Stimulated activated naive CD8-positive, alpha-beta T cell treated with anti-CD3 and anti-CD28 coated beads, Interleukin-15, amount 100 ng/mL, for 72 hours (primary cell): Measurements from ENCODE around the gene USP7.

Source experiments
- ATAC-seq: fragments of 150-1000 bp; cut with Tn5 transposase; 2 replicates; pipeline ENCODE4 v1.10.0; 2021; ENCODE audit warnings: mild to moderate bottlenecking, moderate library complexity
- DNase-seq, 2 donors: peaks; one replicate each; pipeline ENCODE4 v3.0.0; 2021 to 2022
- H3K27ac Mint-ChIP-seq, 2 donors: one replicate each; pipeline ENCODE4 v1.8.0; 2022; ENCODE audit warnings: mild to moderate bottlenecking in 2 of 2, mixed read lengths in 2 of 2, moderate library complexity in 2 of 2
- H3K27me3 Mint-ChIP-seq: one replicate; pipeline ENCODE4 v1.8.0; 2022; ENCODE audit warnings: mixed read lengths
- H3K4me1 Mint-ChIP-seq: one replicate; pipeline ENCODE4 v1.8.0; 2022; ENCODE audit warnings: mild to moderate bottlenecking, mixed read lengths
- H3K4me3 Mint-ChIP-seq, 2 donors: one replicate each; pipeline ENCODE4 v1.8.0; 2022; ENCODE audit warnings: mild to moderate bottlenecking in 2 of 2, mixed read lengths in 2 of 2, moderate library complexity in 1 of 2
- H3K9me3 Mint-ChIP-seq, 2 donors: one replicate each; pipeline ENCODE4 v1.8.0; 2022; ENCODE audit warnings: mixed read lengths in 2 of 2

The USP7 gene

GRCh38 chr16:8864480-8865110 is 99.1 kb downstream of the USP7 start:
- no peak for DNase-seq
- Mint-ChIP-seq H3K27me3 (no peaks in the 10 kb centered on the region), H3K4me3 (peak overlapping the region in 1 of 2 donors; percentile 31), H3K27ac (no peak overlapping the region), H3K9me3 (no peaks in the 10 kb centered on the region), H3K4me1 (peaks cover 75% of the 10 kb centered on the region)
- no peak for ATAC-seq

- no peaks in the 10 kb centered on the region for H3K27me3 Mint-ChIP-seq
- no peak for ATAC-seq
- DNase-seq, result no peak
- H3K4me3 Mint-ChIP-seq, result no peak overlapping the region
- H3K9me3 Mint-ChIP-seq, result no peaks in the 10 kb centered on the region
- H3K4me1 Mint-ChIP-seq, result peaks cover 69% of the 10 kb centered on the region
- peak overlapping the region in 1 of 2 donors; percentile 27 for H3K27ac Mint-ChIP-seq
Measured at GRCh38 chr16:8863594-8864424, 99.9 kb downstream of the USP7 start.

GRCh38 chr16:8862309-8863130 is 101.2 kb downstream of the USP7 start:
- DNase-seq, result no peak
- no peak overlapping the region for H3K4me3 Mint-ChIP-seq
- ATAC-seq, result no peak
- H3K27me3 Mint-ChIP-seq, result no peaks in the 10 kb centered on the region
- H3K27ac Mint-ChIP-seq, result peak overlapping the region in 1 of 2 donors; percentile 59
- no peaks in the 10 kb centered on the region for H3K9me3 Mint-ChIP-seq
- H3K4me1 Mint-ChIP-seq, result peaks cover 74% of the 10 kb centered on the region

GRCh38 chr16:8861563-8862308 is 102.0 kb downstream of the USP7 start:
- no peaks in the 10 kb centered on the region for H3K27me3 Mint-ChIP-seq
- peaks cover 75% of the 10 kb centered on the region for H3K4me1 Mint-ChIP-seq
- peak overlapping the region in 1 of 2 donors; percentile 94 for H3K27ac Mint-ChIP-seq
- no peak for DNase-seq
- ATAC-seq, result no peak
- no peak overlapping the region for H3K4me3 Mint-ChIP-seq
- H3K9me3 Mint-ChIP-seq, result no peaks in the 10 kb centered on the region

GRCh38 chr16:8859913-8860881 is 103.5 kb downstream of the USP7 start:
- no peaks in the 10 kb centered on the region for H3K27me3 Mint-ChIP-seq
- DNase-seq (no peak), ATAC-seq (no peak)
- no peak overlapping the region for H3K4me3 Mint-ChIP-seq
- H3K4me1 Mint-ChIP-seq, result peaks cover 73% of the 10 kb centered on the region
- H3K9me3 Mint-ChIP-seq, result no peaks in the 10 kb centered on the region
- peak overlapping the region in 1 of 2 donors; percentile 94 for H3K27ac Mint-ChIP-seq

GRCh38 chr16:8858994-8859912 is 104.5 kb downstream of the USP7 start:
- Mint-ChIP-seq H3K9me3 (no peaks in the 10 kb centered on the region), H3K27ac (peak overlapping the region in 1 of 2 donors; percentile 94), H3K4me1 (peaks cover 70% of the 10 kb centered on the region), H3K27me3 (no peaks in the 10 kb centered on the region), H3K4me3 (no peak overlapping the region)
- ATAC-seq (no peak), DNase-seq (no peak)

GRCh38 chr16:8855972-8856371 is 107.7 kb downstream of the USP7 start:
- no peaks in the 10 kb centered on the region for H3K27me3 Mint-ChIP-seq
- H3K4me1 Mint-ChIP-seq, result peaks cover 47% of the 10 kb centered on the region
- no peaks in the 10 kb centered on the region for H3K9me3 Mint-ChIP-seq
- no peak for DNase-seq
- H3K27ac Mint-ChIP-seq, result peak overlapping the region in 1 of 2 donors; percentile 52
- ATAC-seq, result peak; percentile 26
- H3K4me3 Mint-ChIP-seq, result no peak overlapping the region

- Mint-ChIP-seq H3K9me3 (no peaks in the 10 kb centered on the region), H3K4me1 (peaks cover 55% of the 10 kb centered on the region), H3K4me3 (no peak overlapping the region), H3K27ac (peak overlapping the region in 1 of 2 donors; percentile 13), H3K27me3 (no peaks in the 10 kb centered on the region)
- ATAC-seq, result no peak
- DNase-seq, result no peak
Measured at GRCh38 chr16:8855051-8855786, 108.5 kb downstream of the USP7 start.

- Mint-ChIP-seq H3K4me1 (peaks cover 57% of the 10 kb centered on the region), H3K27me3 (no peaks in the 10 kb centered on the region), H3K9me3 (no peaks in the 10 kb centered on the region), H3K27ac (peak overlapping the region in 1 of 2 donors; percentile 27), H3K4me3 (no peak overlapping the region)
- DNase-seq (no peak), ATAC-seq (no peak)
Measured at GRCh38 chr16:8854298-8854948, 109.3 kb downstream of the USP7 start.

- no peak for DNase-seq
Measured at GRCh38 chr16:8853611-8854010, 110.1 kb downstream of the USP7 start.

GRCh38 chr16:8853150-8853549 is 110.6 kb downstream of the USP7 start:
- ATAC-seq (no peak), DNase-seq (no peak)
- Mint-ChIP-seq H3K27ac (peak overlapping the region; percentile 30 to 66), H3K4me1 (peaks cover 60% of the 10 kb centered on the region), H3K27me3 (no peaks in the 10 kb centered on the region), H3K9me3 (no peaks in the 10 kb centered on the region), H3K4me3 (no peak overlapping the region)

More at GRCh38 chr16:8853611-8854010, 110.1 kb downstream of the USP7 start:
- Mint-ChIP-seq H3K27ac (peak overlapping the region in 1 of 2 donors; percentile 59), H3K27me3 (no peaks in the 10 kb centered on the region), H3K9me3 (no peaks in the 10 kb centered on the region), H3K4me3 (no peak overlapping the region), H3K4me1 (peaks cover 61% of the 10 kb centered on the region)
- no peak for ATAC-seq

GRCh38 chr16:8852534-8852933 is 111.2 kb downstream of the USP7 start:
- H3K4me3 Mint-ChIP-seq, result no peak overlapping the region
- ATAC-seq, result no peak
- H3K9me3 Mint-ChIP-seq, result no peaks in the 10 kb centered on the region
- H3K27me3 Mint-ChIP-seq, result no peaks in the 10 kb centered on the region
- peaks cover 54% of the 10 kb centered on the region for H3K4me1 Mint-ChIP-seq
- DNase-seq, result no peak
- H3K27ac Mint-ChIP-seq, result peak overlapping the region; percentile 30 to 66
